ENCODE data around the gene ING5. TPM values are rescaled to one million over a fixed set of nuclear protein-coding genes. Genes with fewer than 3 reads are reported as not detected.

Gene ING5
- total RNA-seq, 4 donors from 2014 or later = 33.1 to 105 (median 73.5) TPM

GRCh38 chr2:241772063-241772499, 70.2 kb downstream of the ING5 start:
- Histone ChIP-seq H3K4me3 (peak overlapping the region in 1 of 4 donors; percentile 18), H3K4me1 (peaks cover 0 to 15% (median 5%) of the 10 kb centered on the region in 4 donors), H3K9me3 (no peaks in the 10 kb centered on the region), H3K27ac (peak overlapping the region in 1 of 4 donors; percentile 14), H3K27me3 (no peaks in the 10 kb centered on the region), H3K36me3 (no peaks in the 10 kb centered on the region)
- TF ChIP-seq POLR2A (IDR thresholded peaks at IDR 0.05) (no peak), CTCF (IDR thresholded peaks at IDR 0.05) (no peak)
- DNase-seq = peak in 2 of 3 donors; percentile 45 to 46

GRCh38 chr2:241773511-241774418, 71.9 kb downstream of the ING5 start:
- Histone ChIP-seq H3K9me3 (no peaks in the 10 kb centered on the region), H3K36me3 (no peaks in the 10 kb centered on the region), H3K4me1 (peaks cover 0 to 15% (median 5%) of the 10 kb centered on the region in 4 donors), H3K4me3 (no peak overlapping the region), H3K27me3 (no peaks in the 10 kb centered on the region), H3K27ac (no peak overlapping the region)
- DNase-seq = peak in 2 of 3 donors; percentile 52 to 56
- TF ChIP-seq CTCF (IDR thresholded peaks at IDR 0.05) (no peak), POLR2A (IDR thresholded peaks at IDR 0.05) (no peak)

GRCh38 chr2:241774419-241775222, 72.8 kb downstream of the ING5 start:
- Histone ChIP-seq H3K4me3 (no peak overlapping the region), H3K27me3 (no peaks in the 10 kb centered on the region), H3K27ac (no peak overlapping the region), H3K4me1 (peaks cover 0 to 15% (median 5%) of the 10 kb centered on the region in 4 donors), H3K9me3 (no peaks in the 10 kb centered on the region), H3K36me3 (no peaks in the 10 kb centered on the region)
- peak in 2 of 3 donors; percentile 47 to 55 for DNase-seq
- TF ChIP-seq POLR2A (IDR thresholded peaks at IDR 0.05) = no peak
- TF ChIP-seq CTCF (IDR thresholded peaks at IDR 0.05) = no peak

DNA sequence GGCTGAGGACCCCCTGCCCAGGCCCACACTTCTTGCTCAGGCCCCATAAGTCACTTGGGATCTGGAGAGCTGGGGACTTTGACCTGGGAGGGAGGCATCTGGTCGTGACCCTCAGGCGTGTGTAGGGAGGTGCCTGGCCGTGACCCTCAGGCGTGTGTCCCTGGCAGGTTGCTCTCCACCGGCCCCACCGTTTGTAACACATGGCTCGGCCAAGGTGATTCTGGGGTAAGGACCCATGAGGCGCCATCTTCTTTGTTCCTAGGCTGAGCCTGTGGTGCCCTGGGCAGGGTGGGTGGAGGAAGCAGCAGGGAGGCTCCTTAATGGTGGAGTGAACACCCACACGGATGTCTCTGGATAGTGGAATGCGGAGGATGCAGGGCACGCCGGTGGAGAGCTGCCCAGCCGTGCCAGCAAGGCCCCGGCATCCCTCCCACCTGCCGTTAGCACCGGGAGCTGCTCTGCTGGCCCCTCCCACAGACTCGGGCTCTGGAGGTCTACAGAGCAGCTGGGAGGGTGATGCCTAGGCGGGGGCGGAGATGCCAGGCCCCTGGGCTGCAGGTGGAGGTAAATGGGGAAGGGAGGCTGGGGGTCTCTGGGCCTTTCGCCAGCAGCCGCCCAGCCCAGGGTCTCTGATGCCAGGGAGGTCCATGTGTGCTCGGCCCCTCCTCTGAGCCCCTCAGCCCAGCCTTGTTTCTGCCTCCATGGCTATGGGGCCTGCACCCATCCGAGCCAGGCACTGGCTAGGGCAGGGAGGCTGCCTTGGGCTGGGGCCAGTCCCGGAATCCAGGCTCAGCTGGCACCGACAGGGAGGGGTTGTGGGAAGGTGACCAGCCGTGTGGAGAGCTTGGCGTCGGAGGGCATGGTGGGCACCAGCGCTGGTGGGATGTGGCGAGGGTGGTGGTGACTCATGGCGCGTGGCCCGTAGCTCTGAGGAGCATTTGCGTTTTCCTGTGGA, 73.7 kb downstream of the ING5 start:
- no peaks in the 10 kb centered on the region for H3K36me3 ChIP-seq
- TF ChIP-seq POLR2A (IDR thresholded peaks at IDR 0.05) = no peak
- H3K4me3 ChIP-seq = no peak overlapping the region
- no peaks in the 10 kb centered on the region for H3K9me3 ChIP-seq
- no peak overlapping the region for H3K27ac ChIP-seq
- peaks cover 0 to 15% (median 5%) of the 10 kb centered on the region in 4 donors for H3K4me1 ChIP-seq
- no peaks in the 10 kb centered on the region for H3K27me3 ChIP-seq
- DNase-seq = peak in 1 of 3 donors; percentile 46

GRCh38 chr2:241776336-241777169, 74.7 kb downstream of the ING5 start, which contains the start of gene GAL3ST2:
Gene GAL3ST2, plus strand, starts transcription at chr2:241776822. Its CDS starts 134 bp downstream, at chr2:241776956.
- Histone ChIP-seq H3K27me3 (no peaks in the 10 kb centered on the region), H3K9me3 (no peaks in the 10 kb centered on the region), H3K4me3 (no peak within 1 kb of the TSS), H3K4me1 (peaks cover 0 to 15% (median 5%) of the 10 kb centered on the region in 4 donors), H3K36me3 (no peaks in the 10 kb centered on the region), H3K27ac (no peak within 1 kb of the TSS)
- peak in 1 of 3 donors; percentile 41 for DNase-seq
- TF ChIP-seq CTCF (IDR thresholded peaks at IDR 0.05) (no peak), POLR2A (IDR thresholded peaks at IDR 0.05) (no peak)
